K562 (cell line): Measurements from ENCODE around the gene BCL2L12. TPM values are rescaled to one million over a fixed set of nuclear protein-coding genes. Genes with fewer than 3 reads are reported as not detected.

Source experiments
- CBFA2T3 ChIP-seq: fragments of 450-650 bp; IDR thresholded peaks from 2 replicates; pipeline ENCODE4 v1.6.1; 2017
- CBX2 ChIP-seq: fragments of 200-600 bp; sonication (generic); IDR thresholded peaks from one replicate; pipeline ENCODE4 v1.6.1; 2012; ENCODE audit warnings: mild to moderate bottlenecking, low read length, inconsistent platforms; ENCODE audit not compliant: insufficient read depth, poor library complexity, severe bottlenecking
- FOXO4 ChIP-seq: fragments of 450-650 bp; formaldehyde crosslinking; IDR thresholded peaks from 2 replicates; pipeline ENCODE4 v1.4.0; 2020; ENCODE audit warnings: mild to moderate bottlenecking, moderate library complexity
- FUS ChIP-seq: fragments of 200-400 bp; formaldehyde crosslinking; optimal IDR thresholded peaks from 2 replicates; pipeline ENCODE3; 2017; ENCODE audit warnings: low read depth, low read length
- HDAC8 ChIP-seq: fragments of 450-650 bp; IDR thresholded peaks from 2 replicates; pipeline ENCODE4 v1.6.1; 2016; ENCODE audit warnings: mild to moderate bottlenecking, missing genetic modification characterization, moderate library complexity, missing compliant biosample characterization
- IRF9 ChIP-seq: fragments of 450-650 bp; IDR thresholded peaks from 2 replicates; pipeline ENCODE4 v1.6.1; 2016; ENCODE audit warnings: missing biosample characterization, missing genetic modification characterization
- JUN ChIP-seq, 2 experiments: sonication (generic) in 1 of 2; formaldehyde crosslinking in 1 of 2; IDR thresholded peaks; 2 replicates each; pipeline versions ENCODE4 v1.6.1 to v1.8.0; 2012 to 2022; ENCODE audit warnings: borderline replicate concordance in 2 of 2, mild to moderate bottlenecking in 2 of 2, improper control_type of control experiment in 1 of 2, low read depth in 1 of 2, low read length in 1 of 2, missing genetic modification reagents in 1 of 2
- JUNB ChIP-seq: fragments of 450-650 bp; formaldehyde crosslinking; conservative IDR thresholded peaks from 2 replicates; pipeline ENCODE4 v1.4.0; 2020; ENCODE audit warnings: mild to moderate bottlenecking
- KAT7 ChIP-seq: sonication (generic); formaldehyde crosslinking; IDR thresholded peaks from 2 replicates; pipeline ENCODE4 v1.8.0; 2022; ENCODE audit warnings: missing genetic modification reagents, mild to moderate bottlenecking, borderline replicate concordance
- LARP7 ChIP-seq: fragments of 450-650 bp; IDR thresholded peaks from 2 replicates; pipeline ENCODE4 v1.6.1; 2016
- MCM2 ChIP-seq: fragments of 450-650 bp; IDR thresholded peaks from 2 replicates; pipeline ENCODE4 v1.6.1; 2017; ENCODE audit warnings: low read depth, mild to moderate bottlenecking
- NCOA4 ChIP-seq: fragments of 450-650 bp; IDR thresholded peaks from 2 replicates; pipeline ENCODE4 v1.6.1; 2018; ENCODE audit warnings: mild to moderate bottlenecking; ENCODE audit not compliant: partially characterized antibody
- PHTF2 ChIP-seq: fragments of 250-450 bp; sonication (Bioruptor Pico); IDR thresholded peaks from 2 replicates; pipeline ENCODE4 v1.5.0; 2021; ENCODE audit warnings: mild to moderate bottlenecking
- PRMT5 ChIP-seq: sonication (generic); formaldehyde crosslinking; IDR thresholded peaks from 2 replicates; pipeline ENCODE4 v1.5.0; 2020; ENCODE audit warnings: missing genetic modification reagents
- PTRF ChIP-seq: fragments of 450-650 bp; IDR thresholded peaks from 2 replicates; pipeline ENCODE4 v1.6.1; 2016; ENCODE audit warnings: mild to moderate bottlenecking, missing genetic modification characterization, missing compliant biosample characterization
- SMAD4 ChIP-seq: fragments of 250-450 bp; sonication (Bioruptor Pico); conservative IDR thresholded peaks from 2 replicates; pipeline ENCODE4 v1.8.0; 2021; ENCODE audit warnings: inconsistent platforms, mild to moderate bottlenecking, moderate library complexity
- SMARCA5 ChIP-seq: fragments of 450-650 bp; IDR thresholded peaks from 2 replicates; pipeline ENCODE4 v1.6.1; 2016
- TFAM ChIP-seq: fragments of 250-450 bp; sonication (Bioruptor Pico); conservative IDR thresholded peaks from 2 replicates; pipeline ENCODE4 v1.5.0; 2021; ENCODE audit warnings: mild to moderate bottlenecking, moderate library complexity
- XRCC3 ChIP-seq: fragments of 450-650 bp; IDR thresholded peaks from 2 replicates; pipeline ENCODE4 v1.6.1; 2017; ENCODE audit warnings: mild to moderate bottlenecking, moderate library complexity
- ZBED1 ChIP-seq: IDR thresholded peaks from 2 replicates; pipeline ENCODE4 v1.6.1; 2014
- ZFP1 ChIP-seq: fragments of 450-650 bp; formaldehyde crosslinking; IDR thresholded peaks from 2 replicates; pipeline ENCODE4 v1.4.0; 2020; ENCODE audit warnings: mild to moderate bottlenecking, mixed read lengths
- ZNF263 ChIP-seq: sonication (generic); formaldehyde crosslinking; IDR thresholded peaks from 2 replicates; pipeline ENCODE4 v1.8.0; 2022; ENCODE audit warnings: mild to moderate bottlenecking, missing genetic modification reagents, borderline replicate concordance
- ZNF316 ChIP-seq: fragments of 450-650 bp; IDR thresholded peaks from 2 replicates; pipeline ENCODE4 v1.6.1; 2016
- ZNF584 ChIP-seq: fragments of 200-800 bp; sonication (Bioruptor generic); IDR thresholded peaks from 2 replicates; pipeline ENCODE4 v1.6.1; 2016; ENCODE audit warnings: low read depth, mild to moderate bottlenecking, missing genetic modification characterization, missing compliant biosample characterization
- polyA plus RNA-seq, 8 experiments: library from polyadenylated mRNA; depleted of rRNA in 4 of 8; stranded (reverse) in 5 of 8; unstranded in 3 of 8; fragments of >200 nt; fragmentation: Nextera tagmentation in 2 of 8; fragmentation: Illumina TruSeq in 1 of 8; extraction: Ambion mirVana in 2 of 8; extraction: Trizol in 1 of 8; gene quantifications; 2 replicates each; pipeline versions ENCODE4 v1.2.1 to v1.2.3, GENCODE V29; 2011 to 2014; ENCODE audit warnings: inconsistent platforms in 1 of 8, missing spikeins in 1 of 8
- total RNA-seq, 7 experiments: library from RNA; depleted of rRNA in 6 of 7; stranded (reverse); fragments of >200 nt in 6 of 7; fragmentation: Illumina TruSeq in 2 of 7; extraction: Trizol in 2 of 7; gene quantifications; 2 replicates each; pipeline versions ENCODE4 v1.2.1 to v1.2.3, GENCODE V29; 2011 to 2021; ENCODE audit warnings: low replicate concordance in 1 of 7
- TF ChIP-seq, protein P1 (sequence below): sonication (generic); formaldehyde crosslinking; IDR thresholded peaks from 2 replicates; pipeline ENCODE4 v1.8.1; 2022; ENCODE audit warnings: missing genetic modification reagents
- TF ChIP-seq, protein P2 (sequence below): fragments of 450-650 bp; formaldehyde crosslinking; IDR thresholded peaks from 2 replicates; pipeline ENCODE4 v1.4.0; 2022; ENCODE audit warnings: missing genetic modification characterization

Gene BCL2L12
- total and polyA plus RNA-seq, 9 of the 15 experiments (the other 6 are each of a cell fraction or from before 2014, with no cell fraction given): 7.4 to 263 (median 81.2) TPM

- no peak for TF ChIP-seq PTRF (tag)
- no peak for TF ChIP-seq FOXO4 (CRISPR knock-in tag)
- TF ChIP-seq HDAC8 (tag): no peak
- TF ChIP-seq JUN (IDR thresholded peaks at IDR 0.05; ENCODE audit: borderline replicate concordance, low read depth, low read length): peak; percentile 88
- peak; percentile 93; the same call in 1 of the 2 replicates for TF ChIP-seq JUN (CRISPR knock-in tag; IDR thresholded peaks at IDR 0.05; ENCODE audit: borderline replicate concordance)
- TF ChIP-seq TFAM (CRISPR knock-in tag): no peak
- no peak for TF ChIP-seq ZFP1 (CRISPR knock-in tag)
- TF ChIP-seq ZNF584 (CRISPR knock-in tag): peak; percentile 83; the same call in 1 of the 2 replicates
- TF ChIP-seq SMAD4 (CRISPR knock-in tag): no peak
- TF ChIP-seq CBFA2T3: no peak
- TF ChIP-seq IRF9 (tag): no peak
- no peak for TF ChIP-seq JUNB (CRISPR knock-in tag)
- TF ChIP-seq, protein P1, sequence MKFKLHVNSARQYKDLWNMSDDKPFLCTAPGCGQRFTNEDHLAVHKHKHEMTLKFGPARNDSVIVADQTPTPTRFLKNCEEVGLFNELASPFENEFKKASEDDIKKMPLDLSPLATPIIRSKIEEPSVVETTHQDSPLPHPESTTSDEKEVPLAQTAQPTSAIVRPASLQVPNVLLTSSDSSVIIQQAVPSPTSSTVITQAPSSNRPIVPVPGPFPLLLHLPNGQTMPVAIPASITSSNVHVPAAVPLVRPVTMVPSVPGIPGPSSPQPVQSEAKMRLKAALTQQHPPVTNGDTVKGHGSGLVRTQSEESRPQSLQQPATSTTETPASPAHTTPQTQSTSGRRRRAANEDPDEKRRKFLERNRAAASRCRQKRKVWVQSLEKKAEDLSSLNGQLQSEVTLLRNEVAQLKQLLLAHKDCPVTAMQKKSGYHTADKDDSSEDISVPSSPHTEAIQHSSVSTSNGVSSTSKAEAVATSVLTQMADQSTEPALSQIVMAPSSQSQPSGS (CRISPR knock-in tag): peak; percentile 59; the same call in 1 of the 2 replicates
- TF ChIP-seq PHTF2: no peak; the same call in 1 of the 2 replicates
- no peak for TF ChIP-seq FUS
- TF ChIP-seq MCM2: no peak
- TF ChIP-seq ZNF263: no peak
- no peak for TF ChIP-seq CBX2
- no peak for TF ChIP-seq ZNF316
- TF ChIP-seq SMARCA5: no peak
- TF ChIP-seq XRCC3: no peak
- no peak for TF ChIP-seq KAT7 (CRISPR knock-in tag)
- TF ChIP-seq NCOA4: no peak
- TF ChIP-seq, protein P2, sequence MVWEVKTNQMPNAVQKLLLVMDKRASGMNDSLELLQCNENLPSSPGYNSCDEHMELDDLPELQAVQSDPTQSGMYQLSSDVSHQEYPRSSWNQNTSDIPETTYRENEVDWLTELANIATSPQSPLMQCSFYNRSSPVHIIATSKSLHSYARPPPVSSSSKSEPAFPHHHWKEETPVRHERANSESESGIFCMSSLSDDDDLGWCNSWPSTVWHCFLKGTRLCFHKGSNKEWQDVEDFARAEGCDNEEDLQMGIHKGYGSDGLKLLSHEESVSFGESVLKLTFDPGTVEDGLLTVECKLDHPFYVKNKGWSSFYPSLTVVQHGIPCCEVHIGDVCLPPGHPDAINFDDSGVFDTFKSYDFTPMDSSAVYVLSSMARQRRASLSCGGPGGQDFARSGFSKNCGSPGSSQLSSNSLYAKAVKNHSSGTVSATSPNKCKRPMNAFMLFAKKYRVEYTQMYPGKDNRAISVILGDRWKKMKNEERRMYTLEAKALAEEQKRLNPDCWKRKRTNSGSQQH (CRISPR knock-in tag): no peak
- TF ChIP-seq PRMT5 (CRISPR knock-in tag): no peak
- peak; percentile 40; the same call in 1 of the 2 replicates for TF ChIP-seq ZBED1
- no peak for TF ChIP-seq LARP7
Measured at GRCh38 chr19:49641688-49642491, 23.8 kb upstream of the BCL2L12 start, which contains the start of gene SCAF1 (continued).
